ENCODE data around the gene NIT1. TPM values are rescaled to one million over a fixed set of nuclear protein-coding genes. Genes with fewer than 3 reads are reported as not detected.

NIT1 gene
- total RNA-seq, 2 donors from 2014 or later: 51.0 to 65.1 TPM

GRCh38 chr1:161090617-161091016 lies 27.3 kb upstream of the NIT1 start:
- Histone ChIP-seq H3K36me3 (ENCODE audit: control insufficient read depth, insufficient read depth, low read length) (no peaks in the 10 kb centered on the region), H3K9me3 (ENCODE audit: control insufficient read depth, low read length) (no peaks in the 10 kb centered on the region), H3K27me3 (ENCODE audit: control insufficient read depth, insufficient read depth, low read length, poor library complexity, severe bottlenecking) (peaks cover 10% of the 10 kb centered on the region), H3K4me3 (ENCODE audit: low read length) (no peak overlapping the region), H3K4me1 (ENCODE audit: control insufficient read depth, insufficient read depth, low read length) (no peaks in the 10 kb centered on the region), H3K9ac (ENCODE audit: extremely low read depth, low read length, poor library complexity, severe bottlenecking) (no peak overlapping the region), H3K27ac (ENCODE audit: low read depth, low read length) (no peak overlapping the region)
- peaks cover 7% of the 10 kb centered on the region for H3K4me1 Mint-ChIP-seq
- WGBS, 2 experiments (ENCODE audit: insufficient coverage in 1 of 2, insufficient read length in 1 of 2): 91% methylated on average over 3 of the region's 3 CpGs
- DNase-seq: peak; percentile 1
- no peaks in the 10 kb centered on the region for H3K9me3 Mint-ChIP-seq
- no peak overlapping the region for H3K27ac Mint-ChIP-seq
- TF ChIP-seq CTCF (conservative IDR thresholded peaks at IDR 0.05): no peak
- H3K36me3 Mint-ChIP-seq (ENCODE audit: low read depth): no peaks in the 10 kb centered on the region
- peaks cover 8% of the 10 kb centered on the region for H3K27me3 Mint-ChIP-seq (ENCODE audit: insufficient read depth)
- no peak overlapping the region for H3K4me3 Mint-ChIP-seq

GRCh38 chr1:161091093-161091492 lies 26.8 kb upstream of the NIT1 start:
- H3K4me3 Mint-ChIP-seq: no peak overlapping the region
- no peak overlapping the region for H3K9ac ChIP-seq (ENCODE audit: extremely low read depth, low read length, poor library complexity, severe bottlenecking)
- WGBS, 2 experiments (ENCODE audit: insufficient coverage in 1 of 2, insufficient read length in 1 of 2): 96 to 100% methylated on average over 3 to 5 of the region's 5 CpGs
- peaks cover 10% of the 10 kb centered on the region for H3K27me3 ChIP-seq (ENCODE audit: control insufficient read depth, insufficient read depth, low read length, poor library complexity, severe bottlenecking)
- H3K4me1 ChIP-seq (ENCODE audit: control insufficient read depth, insufficient read depth, low read length): no peaks in the 10 kb centered on the region
- DNase-seq: peak; percentile 29
- H3K9me3 Mint-ChIP-seq: no peaks in the 10 kb centered on the region
- peaks cover 3% of the 10 kb centered on the region for H3K4me1 Mint-ChIP-seq
- no peak overlapping the region for H3K4me3 ChIP-seq (ENCODE audit: low read length)
- no peaks in the 10 kb centered on the region for H3K36me3 Mint-ChIP-seq (ENCODE audit: low read depth)
- H3K36me3 ChIP-seq (ENCODE audit: control insufficient read depth, insufficient read depth, low read length): no peaks in the 10 kb centered on the region
- H3K27ac ChIP-seq (ENCODE audit: low read depth, low read length): no peak overlapping the region
- H3K27ac Mint-ChIP-seq: no peak overlapping the region
- H3K9me3 ChIP-seq (ENCODE audit: control insufficient read depth, low read length): no peaks in the 10 kb centered on the region
- no peak for TF ChIP-seq CTCF (conservative IDR thresholded peaks at IDR 0.05)
- peaks cover 8% of the 10 kb centered on the region for H3K27me3 Mint-ChIP-seq (ENCODE audit: insufficient read depth)

- no peak overlapping the region for H3K27ac ChIP-seq (ENCODE audit: low read depth, low read length)
- Mint-ChIP-seq H3K36me3 (ENCODE audit: low read depth) (no peaks in the 10 kb centered on the region), H3K9me3 (no peaks in the 10 kb centered on the region), H3K27ac (no peak overlapping the region), H3K27me3 (ENCODE audit: insufficient read depth) (peaks cover 9% of the 10 kb centered on the region), H3K4me1 (no peaks in the 10 kb centered on the region), H3K4me3 (no peak overlapping the region)
- no peak for TF ChIP-seq CTCF (conservative IDR thresholded peaks at IDR 0.05)
- H3K4me1 ChIP-seq (ENCODE audit: control insufficient read depth, insufficient read depth, low read length): no peaks in the 10 kb centered on the region
- H3K9me3 ChIP-seq (ENCODE audit: control insufficient read depth, low read length): no peaks in the 10 kb centered on the region
- H3K27me3 ChIP-seq (ENCODE audit: control insufficient read depth, insufficient read depth, low read length, poor library complexity, severe bottlenecking): peaks cover 10% of the 10 kb centered on the region
- no peaks in the 10 kb centered on the region for H3K36me3 ChIP-seq (ENCODE audit: control insufficient read depth, insufficient read depth, low read length)
- no peak overlapping the region for H3K4me3 ChIP-seq (ENCODE audit: low read length)
- 97 to 98% methylated on average over 4 to 7 of the region's 7 CpGs for WGBS, 2 experiments (ENCODE audit: insufficient coverage in 1 of 2, insufficient read length in 1 of 2)
- peak; percentile 21 for DNase-seq
- H3K9ac ChIP-seq (ENCODE audit: extremely low read depth, low read length, poor library complexity, severe bottlenecking): no peak overlapping the region
Observed at GRCh38 chr1:161091796-161092507, 26.0 kb upstream of the NIT1 start.
